ENCODE results near the gene SPANXB1.
"Not testable (repeated sequence)": the region's sequence is repeated elsewhere in the genome, so short reads cannot be mapped to it uniquely, and the experiment has no call there.

SPANXB1 gene

GRCh38 chrX:141002568-141002967, at the start of gene SPANXB1:
TSS of gene SPANXB1 (plus strand) at chrX:141002594. CDS start at chrX:141002694, 100 bp downstream.
- in situ Hi-C loops (cut with HindIII; ENCODE audit: low sequenced_read_pairs), result not testable (repeated sequence)

GRCh38 chrX:140967036-140967435, 35.4 kb upstream of the SPANXB1 start:
- in situ Hi-C loops (cut with HindIII; ENCODE audit: low sequenced_read_pairs), result no loop called here

GRCh38 chrX:140971099-140971795, 31.1 kb upstream of the SPANXB1 start:
- in situ Hi-C loops (cut with HindIII; ENCODE audit: low sequenced_read_pairs), result no loop called here

- in situ Hi-C loops (cut with HindIII; ENCODE audit: low sequenced_read_pairs), result no loop called here
Measured at GRCh38 chrX:140975472-140975871, 26.9 kb upstream of the SPANXB1 start.

- in situ Hi-C loops (cut with HindIII; ENCODE audit: low sequenced_read_pairs), result no loop called here
Measured at GRCh38 chrX:140980271-140980670, 22.1 kb upstream of the SPANXB1 start.

- in situ Hi-C loops (cut with HindIII; ENCODE audit: low sequenced_read_pairs), result no loop called here
Measured at GRCh38 chrX:140983730-140984129, 18.7 kb upstream of the SPANXB1 start.

GRCh38 chrX:141005243-141005642, 2.8 kb downstream of the SPANXB1 start:
- in situ Hi-C loops (cut with HindIII; ENCODE audit: low sequenced_read_pairs), result not testable (repeated sequence)

GRCh38 chrX:141044246-141044645, 41.9 kb downstream of the SPANXB1 start:
- in situ Hi-C loops (cut with HindIII; ENCODE audit: low sequenced_read_pairs), result not testable (repeated sequence)

GRCh38 chrX:141049878-141050277, 47.5 kb downstream of the SPANXB1 start:
- in situ Hi-C loops (cut with HindIII; ENCODE audit: low sequenced_read_pairs), result not testable (repeated sequence)

- in situ Hi-C loops (cut with HindIII; ENCODE audit: low sequenced_read_pairs), result not testable (repeated sequence)
Measured at GRCh38 chrX:141052098-141052497, 49.7 kb downstream of the SPANXB1 start.
